ENCODE measurements around the gene CCDC73. TPM values are rescaled to one million over a fixed set of nuclear protein-coding genes. Genes with fewer than 3 reads are reported as not detected.
"Not testable (repeated sequence)": the region's sequence is repeated elsewhere in the genome, so short reads cannot be mapped to it uniquely, and the experiment has no call there.

The CCDC73 gene
- total RNA-seq, 2 experiments from 2014 or later = not detected

GRCh38 chr11:32829157-32829679, 34.8 kb upstream of the CCDC73 start:
- Mint-ChIP-seq H3K27ac (peak overlapping the region; percentile 77), H3K27me3 (ENCODE audit: low read depth) (peaks cover 40% of the 10 kb centered on the region), H3K36me3 (ENCODE audit: low read depth) (no peaks in the 10 kb centered on the region), H3K4me1 (ENCODE audit: low read depth) (peaks cover 12% of the 10 kb centered on the region), H3K9me3 (ENCODE audit: insufficient read depth) (no peaks in the 10 kb centered on the region), H3K4me3 (peak overlapping the region; percentile 80)
- DNase-seq = no peak
- ChIA-PET POLR2A (interaction anchor here (0.6 kb wide), 1 partner anchor 21 kb away, joined by 3 read pairs; no protein-coding TSS in a partner anchor), CTCF (interaction anchor here (0.8 kb wide), 1 partner anchor 236 kb away, joined by 3 read pairs; no protein-coding TSS in a partner anchor)
- peak; percentile 35 for ATAC-seq

- no peak for ATAC-seq
- H3K4me1 Mint-ChIP-seq (ENCODE audit: low read depth) = peaks cover 12% of the 10 kb centered on the region
- H3K27ac Mint-ChIP-seq = no peak overlapping the region
- H3K27me3 Mint-ChIP-seq (ENCODE audit: low read depth) = peaks cover 28% of the 10 kb centered on the region
- ChIA-PET CTCF (no interaction called here), POLR2A (no interaction called here)
- no peak for DNase-seq
- no peaks in the 10 kb centered on the region for H3K9me3 Mint-ChIP-seq (ENCODE audit: insufficient read depth)
- H3K36me3 Mint-ChIP-seq (ENCODE audit: low read depth) = no peaks in the 10 kb centered on the region
- H3K4me3 Mint-ChIP-seq = no peak overlapping the region
Measured at GRCh38 chr11:32827276-32827675, 32.8 kb upstream of the CCDC73 start.

- ATAC-seq (no peak), DNase-seq (no peak)
- H3K4me3 Mint-ChIP-seq = no peak overlapping the region
- H3K27ac Mint-ChIP-seq = no peak overlapping the region
- peaks cover 13% of the 10 kb centered on the region for H3K4me1 Mint-ChIP-seq (ENCODE audit: low read depth)
- ChIA-PET POLR2A (no interaction called here), CTCF (interaction anchor here (0.8 kb wide), 1 partner anchor 17 kb away, joined by 3 read pairs; no protein-coding TSS in a partner anchor)
- no peaks in the 10 kb centered on the region for H3K9me3 Mint-ChIP-seq (ENCODE audit: insufficient read depth)
- peaks cover 20% of the 10 kb centered on the region for H3K27me3 Mint-ChIP-seq (ENCODE audit: low read depth)
- no peaks in the 10 kb centered on the region for H3K36me3 Mint-ChIP-seq (ENCODE audit: low read depth)
Measured at GRCh38 chr11:32826113-32826512, 31.7 kb upstream of the CCDC73 start.

- ATAC-seq; H3K36me3 Mint-ChIP-seq (ENCODE audit: low read depth); H3K4me1 Mint-ChIP-seq (ENCODE audit: low read depth); H3K27me3 Mint-ChIP-seq (ENCODE audit: low read depth); H3K4me3 Mint-ChIP-seq; H3K9me3 Mint-ChIP-seq (ENCODE audit: insufficient read depth); H3K27ac Mint-ChIP-seq; DNase-seq; POLR2A ChIA-PET: not testable (repeated sequence)
- CTCF ChIA-PET = interaction anchor here (0.7 kb wide), 1 partner anchor 70 kb away, joined by 4 read pairs; no protein-coding TSS in a partner anchor
Measured at GRCh38 chr11:32823617-32824016, 29.2 kb upstream of the CCDC73 start.

GRCh38 chr11:32821917-32822560, 27.6 kb upstream of the CCDC73 start:
- no peak overlapping the region for H3K4me3 Mint-ChIP-seq
- no peaks in the 10 kb centered on the region for H3K9me3 Mint-ChIP-seq (ENCODE audit: insufficient read depth)
- H3K27me3 Mint-ChIP-seq (ENCODE audit: low read depth) = peaks cover 4% of the 10 kb centered on the region
- DNase-seq (no peak), ATAC-seq (no peak)
- no peak overlapping the region for H3K27ac Mint-ChIP-seq
- H3K36me3 Mint-ChIP-seq (ENCODE audit: low read depth) = no peaks in the 10 kb centered on the region
- peaks cover 2% of the 10 kb centered on the region for H3K4me1 Mint-ChIP-seq (ENCODE audit: low read depth)
- CTCF ChIA-PET = no interaction called here
- POLR2A ChIA-PET = no interaction called here

- H3K36me3 Mint-ChIP-seq (ENCODE audit: low read depth) = no peaks in the 10 kb centered on the region
- no peak for ATAC-seq
- ChIA-PET POLR2A (no interaction called here), CTCF (no interaction called here)
- no peaks in the 10 kb centered on the region for H3K9me3 Mint-ChIP-seq (ENCODE audit: insufficient read depth)
- no peak overlapping the region for H3K27ac Mint-ChIP-seq
- H3K27me3 Mint-ChIP-seq (ENCODE audit: low read depth) = peaks cover 4% of the 10 kb centered on the region
- no peak for DNase-seq
- peaks cover 2% of the 10 kb centered on the region for H3K4me1 Mint-ChIP-seq (ENCODE audit: low read depth)
- H3K4me3 Mint-ChIP-seq = no peak overlapping the region
Measured at GRCh38 chr11:32821517-32821916, 27.1 kb upstream of the CCDC73 start.

- POLR2A ChIA-PET = no interaction called here
- no peak overlapping the region for H3K27ac Mint-ChIP-seq
- CTCF ChIA-PET = no interaction called here
Measured at GRCh38 chr11:32820497-32820896, 26.0 kb upstream of the CCDC73 start.

GRCh38 chr11:32819187-32819586, 24.7 kb upstream of the CCDC73 start:
- H3K4me3 Mint-ChIP-seq = no peak overlapping the region
- peaks cover 2% of the 10 kb centered on the region for H3K4me1 Mint-ChIP-seq (ENCODE audit: low read depth)
- H3K36me3 Mint-ChIP-seq (ENCODE audit: low read depth) = no peaks in the 10 kb centered on the region
- no peaks in the 10 kb centered on the region for H3K9me3 Mint-ChIP-seq (ENCODE audit: insufficient read depth)
- ATAC-seq = no peak
- H3K27ac Mint-ChIP-seq = no peak overlapping the region
- no peak for DNase-seq
- CTCF ChIA-PET = no interaction called here
- POLR2A ChIA-PET = no interaction called here
- peaks cover 11% of the 10 kb centered on the region for H3K27me3 Mint-ChIP-seq (ENCODE audit: low read depth)

More at GRCh38 chr11:32820497-32820896, 26.0 kb upstream of the CCDC73 start:
- H3K4me1 Mint-ChIP-seq (ENCODE audit: low read depth) = peaks cover 2% of the 10 kb centered on the region
- H3K36me3 Mint-ChIP-seq (ENCODE audit: low read depth) = no peaks in the 10 kb centered on the region
- DNase-seq (no peak), ATAC-seq (no peak)
- no peaks in the 10 kb centered on the region for H3K9me3 Mint-ChIP-seq (ENCODE audit: insufficient read depth)
- H3K27me3 Mint-ChIP-seq (ENCODE audit: low read depth) = peaks cover 7% of the 10 kb centered on the region
- no peak overlapping the region for H3K4me3 Mint-ChIP-seq

- Mint-ChIP-seq H3K36me3 (ENCODE audit: low read depth) (no peaks in the 10 kb centered on the region), H3K4me1 (ENCODE audit: low read depth) (peaks cover 2% of the 10 kb centered on the region), H3K27me3 (ENCODE audit: low read depth) (peaks cover 11% of the 10 kb centered on the region), H3K27ac (no peak overlapping the region), H3K4me3 (no peak overlapping the region), H3K9me3 (ENCODE audit: insufficient read depth) (no peaks in the 10 kb centered on the region)
- POLR2A ChIA-PET = no interaction called here
- DNase-seq (no peak), ATAC-seq (no peak)
- CTCF ChIA-PET = interaction anchor here (1.7 kb wide), 1 partner anchor 9 kb away, joined by 6 read pairs; no protein-coding TSS in a partner anchor
Measured at GRCh38 chr11:32817852-32818183, 23.4 kb upstream of the CCDC73 start.

GRCh38 chr11:32817181-32817851, 22.9 kb upstream of the CCDC73 start:
- H3K27me3 Mint-ChIP-seq (ENCODE audit: low read depth) = peaks cover 11% of the 10 kb centered on the region
- H3K4me3 Mint-ChIP-seq = no peak overlapping the region
- ChIA-PET CTCF (interaction anchor here (1.7 kb wide), 1 partner anchor 8 kb away, joined by 6 read pairs; no protein-coding TSS in a partner anchor), POLR2A (no interaction called here)
- DNase-seq (no peak), ATAC-seq (no peak)
- H3K9me3 Mint-ChIP-seq (ENCODE audit: insufficient read depth) = no peaks in the 10 kb centered on the region
- no peak overlapping the region for H3K27ac Mint-ChIP-seq
- H3K36me3 Mint-ChIP-seq (ENCODE audit: low read depth) = no peaks in the 10 kb centered on the region
- H3K4me1 Mint-ChIP-seq (ENCODE audit: low read depth) = peaks cover 2% of the 10 kb centered on the region

GRCh38 chr11:32809313-32809712, 14.9 kb upstream of the CCDC73 start:
- peak; percentile 71 for DNase-seq
- Mint-ChIP-seq H3K36me3 (ENCODE audit: low read depth) (no peaks in the 10 kb centered on the region), H3K27me3 (ENCODE audit: low read depth) (peaks cover 2% of the 10 kb centered on the region), H3K4me3 (no peak overlapping the region), H3K9me3 (ENCODE audit: insufficient read depth) (no peaks in the 10 kb centered on the region), H3K4me1 (ENCODE audit: low read depth) (no peaks in the 10 kb centered on the region), H3K27ac (no peak overlapping the region)
- peak; percentile 95 for ATAC-seq
- ChIA-PET POLR2A (no interaction called here), CTCF (interaction anchor here (0.6 to 2.0 kb wide), 20 partner anchors 9 to 486 kb away, joined by 3 to 15 read pairs (median 4); partner anchors contain the start of gene QSER1)

GRCh38 chr11:32796425-32796824, 2.0 kb upstream of the CCDC73 start:
- Mint-ChIP-seq H3K27ac (no peak overlapping the region), H3K9me3 (ENCODE audit: insufficient read depth) (no peaks in the 10 kb centered on the region), H3K27me3 (ENCODE audit: low read depth) (peaks cover 9% of the 10 kb centered on the region), H3K4me3 (no peak overlapping the region), H3K4me1 (ENCODE audit: low read depth) (peaks cover 4% of the 10 kb centered on the region), H3K36me3 (ENCODE audit: low read depth) (no peaks in the 10 kb centered on the region)
- ChIA-PET CTCF (interaction anchor here (1.5 kb wide), 1 partner anchor 82 kb away, joined by 3 read pairs; no protein-coding TSS in a partner anchor), POLR2A (no interaction called here)
- no peak for DNase-seq
- ATAC-seq = no peak
